Activated CD8-positive, alpha-beta T cell treated with anti-CD3 and anti-CD28 coated beads, Interleukin-2, amount 10 ng/mL, durations not matched to agents 7 days and 5 days (primary cell): ENCODE results near the gene PODXL2. TPM values are rescaled to one million over a fixed set of nuclear protein-coding genes. Genes with fewer than 3 reads are reported as not detected.

Source experiments
- ATAC-seq: fragments of 150-1000 bp; cut with Tn5 transposase; one replicate; pipeline ENCODE4 v1.10.0; 2021; ENCODE audit warnings: moderate library complexity
- CTCF ChIA-PET: fragments of 350-600 bp; sonication (Branson Sonifier 250); formaldehyde crosslinking; loops from one replicate; lab custom pipeline; 2021; ENCODE audit warnings: antibody characterized with exemption; lab: Charles Lee
- POLR2A ChIA-PET: fragments of 350-600 bp; sonication (Branson Sonifier 250); formaldehyde crosslinking; loops from one replicate; lab custom pipeline; 2021; ENCODE audit warnings: antibody characterized with exemption; lab: Charles Lee
- DNase-seq: peaks from one replicate; pipeline ENCODE4 v3.0.0-alpha.2; 2020
- H3K27ac Mint-ChIP-seq: one replicate; pipeline ENCODE4 v1.8.0; 2021; ENCODE audit warnings: mild to moderate bottlenecking, mixed read lengths
- H3K27me3 Mint-ChIP-seq: one replicate; pipeline ENCODE4 v1.8.0; 2021; ENCODE audit warnings: low read depth, mixed read lengths
- H3K36me3 Mint-ChIP-seq: one replicate; pipeline ENCODE4 v1.8.0; 2021; ENCODE audit warnings: low read depth, mixed read lengths
- H3K4me1 Mint-ChIP-seq: one replicate; pipeline ENCODE4 v1.8.0; 2021; ENCODE audit warnings: low read depth, mixed read lengths
- H3K4me3 Mint-ChIP-seq: one replicate; pipeline ENCODE4 v1.8.0; 2021; ENCODE audit warnings: mild to moderate bottlenecking, mixed read lengths
- H3K9me3 Mint-ChIP-seq: one replicate; pipeline ENCODE4 v1.8.0; 2022; ENCODE audit warnings: mixed read lengths; ENCODE audit not compliant: insufficient read depth
- total RNA-seq, 2 experiments: library from RNA; stranded (reverse); gene quantifications; one replicate each; pipeline ENCODE4 v1.2.3, GENCODE V29; 2021

The PODXL2 gene
- total RNA-seq, 2 experiments from 2014 or later = 1.3 to 1.7 TPM

GRCh38 chr3:127606086-127606805 lies 22.7 kb upstream of the PODXL2 start:
- peaks cover 77% of the 10 kb centered on the region for H3K36me3 Mint-ChIP-seq
- no peak for ATAC-seq
- CTCF ChIA-PET = interaction anchor here (2.4 kb wide), 1 partner anchor 31 kb away, joined by 5 read pairs; no protein-coding TSS in a partner anchor
- peak overlapping the region; percentile 15 for H3K27ac Mint-ChIP-seq
- H3K27me3 Mint-ChIP-seq = no peaks in the 10 kb centered on the region
- no peak for DNase-seq
- POLR2A ChIA-PET = interaction anchor here (1.1 to 2.5 kb wide), 2 partner anchors 8 to 17 kb away, joined by 3 to 16 read pairs; partner anchors contain the start of gene MCM2
- no peak overlapping the region for H3K4me3 Mint-ChIP-seq
- H3K9me3 Mint-ChIP-seq = no peaks in the 10 kb centered on the region
- peaks cover 36% of the 10 kb centered on the region for H3K4me1 Mint-ChIP-seq

- H3K9me3 Mint-ChIP-seq = no peaks in the 10 kb centered on the region
- ChIA-PET POLR2A (interaction anchor here (0.8 to 2.5 kb wide), 4 partner anchors 9 to 65 kb away, joined by 3 to 16 read pairs (median 3); partner anchors contain the start of genes MCM2 and TPRA1), CTCF (interaction anchor here (1.6 to 2.4 kb wide), 2 partner anchors 9 to 32 kb away, joined by 4 to 5 read pairs; partner anchors contain the start of gene MCM2)
- no peak overlapping the region for H3K4me3 Mint-ChIP-seq
- peaks cover 73% of the 10 kb centered on the region for H3K36me3 Mint-ChIP-seq
- DNase-seq (no peak), ATAC-seq (no peak)
- H3K4me1 Mint-ChIP-seq = peaks cover 28% of the 10 kb centered on the region
- no peak overlapping the region for H3K27ac Mint-ChIP-seq
- H3K27me3 Mint-ChIP-seq = no peaks in the 10 kb centered on the region
Measured at GRCh38 chr3:127606981-127607595, 21.9 kb upstream of the PODXL2 start.

- DNase-seq (no peak), ATAC-seq (no peak)
- CTCF ChIA-PET = interaction anchor here (1.6 to 2.4 kb wide), 2 partner anchors 10 to 32 kb away, joined by 4 to 5 read pairs; partner anchors contain the start of gene MCM2
- Mint-ChIP-seq H3K27ac (no peak overlapping the region), H3K9me3 (no peaks in the 10 kb centered on the region), H3K4me3 (no peak overlapping the region), H3K4me1 (peaks cover 23% of the 10 kb centered on the region), H3K36me3 (peaks cover 74% of the 10 kb centered on the region), H3K27me3 (no peaks in the 10 kb centered on the region)
- POLR2A ChIA-PET = interaction anchor here (0.8 to 3.4 kb wide), 5 partner anchors 9 to 64 kb away, joined by 3 to 16 read pairs (median 3); partner anchors contain the start of genes MCM2 and TPRA1
Measured at GRCh38 chr3:127607675-127608361, 21.2 kb upstream of the PODXL2 start.

DNA sequence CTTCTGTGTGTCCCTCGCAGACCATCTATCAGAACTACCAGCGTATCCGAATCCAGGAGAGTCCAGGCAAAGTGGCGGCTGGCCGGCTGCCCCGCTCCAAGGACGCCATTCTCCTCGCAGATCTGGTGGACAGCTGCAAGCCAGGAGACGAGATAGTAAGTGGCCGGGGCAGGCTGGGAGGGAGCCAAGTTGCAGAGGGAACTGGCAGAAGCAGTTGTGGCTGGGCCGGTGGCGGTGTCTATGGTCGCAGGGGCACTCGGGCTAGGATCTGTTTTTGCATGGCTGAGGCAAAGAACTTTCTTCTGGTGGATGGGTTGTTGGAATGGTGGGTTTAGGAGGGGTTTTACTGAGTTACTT lies 20.6 kb upstream of the PODXL2 start:
- peaks cover 22% of the 10 kb centered on the region for H3K4me1 Mint-ChIP-seq
- DNase-seq = no peak
- H3K9me3 Mint-ChIP-seq = no peaks in the 10 kb centered on the region
- H3K36me3 Mint-ChIP-seq = peaks cover 79% of the 10 kb centered on the region
- peak overlapping the region; percentile 9 for H3K27ac Mint-ChIP-seq
- no peak overlapping the region for H3K4me3 Mint-ChIP-seq
- POLR2A ChIA-PET = interaction anchor here (3.4 kb wide), 1 partner anchor 10 kb away, joined by 15 read pairs; the partner anchor contains the start of gene MCM2
- CTCF ChIA-PET = interaction anchor here (1.6 to 2.4 kb wide), 2 partner anchors 10 to 33 kb away, joined by 4 to 5 read pairs; partner anchors contain the start of gene MCM2
- H3K27me3 Mint-ChIP-seq = no peaks in the 10 kb centered on the region
- no peak for ATAC-seq

- POLR2A ChIA-PET = interaction anchor here (0.9 to 3.4 kb wide), 2 partner anchors 12 to 61 kb away, joined by 3 to 15 read pairs; partner anchors contain the start of gene MCM2
- CTCF ChIA-PET = interaction anchor here (1.5 kb wide), 1 partner anchor 35 kb away, joined by 9 read pairs; no protein-coding TSS in a partner anchor
Measured at GRCh38 chr3:127610105-127610504, 18.9 kb upstream of the PODXL2 start.

GRCh38 chr3:127611251-127611650 lies 17.7 kb upstream of the PODXL2 start:
- Mint-ChIP-seq H3K4me1 (peaks cover 42% of the 10 kb centered on the region), H3K27me3 (no peaks in the 10 kb centered on the region), H3K27ac (no peak overlapping the region), H3K9me3 (no peaks in the 10 kb centered on the region), H3K4me3 (no peak overlapping the region), H3K36me3 (peaks cover 85% of the 10 kb centered on the region)
- ATAC-seq (no peak), DNase-seq (no peak)
- ChIA-PET CTCF (interaction anchor here (0.9 to 1.5 kb wide), 3 partner anchors 11 to 36 kb away, joined by 3 to 9 read pairs (median 4); no protein-coding TSS in a partner anchor), POLR2A (interaction anchor here (0.9 to 3.4 kb wide), 2 partner anchors 13 to 60 kb away, joined by 3 to 15 read pairs; partner anchors contain the start of gene MCM2)

More at GRCh38 chr3:127610105-127610504, 18.9 kb upstream of the PODXL2 start:
- Mint-ChIP-seq H3K27me3 (no peaks in the 10 kb centered on the region), H3K27ac (no peak overlapping the region), H3K4me1 (peaks cover 31% of the 10 kb centered on the region), H3K36me3 (peaks cover 85% of the 10 kb centered on the region), H3K9me3 (no peaks in the 10 kb centered on the region), H3K4me3 (no peak overlapping the region)
- DNase-seq = no peak
- no peak for ATAC-seq

- POLR2A ChIA-PET = no interaction called here
- ATAC-seq (no peak), DNase-seq (no peak)
- Mint-ChIP-seq H3K4me1 (peaks cover 54% of the 10 kb centered on the region), H3K27me3 (no peaks in the 10 kb centered on the region), H3K27ac (no peak overlapping the region), H3K4me3 (no peak overlapping the region), H3K9me3 (no peaks in the 10 kb centered on the region), H3K36me3 (peaks cover 84% of the 10 kb centered on the region)
- CTCF ChIA-PET = no interaction called here
Measured at GRCh38 chr3:127612966-127613365, 16.0 kb upstream of the PODXL2 start.

- no peaks in the 10 kb centered on the region for H3K9me3 Mint-ChIP-seq
Measured at GRCh38 chr3:127613406-127613805, 15.6 kb upstream of the PODXL2 start.

GRCh38 chr3:127614928-127615589 lies 13.9 kb upstream of the PODXL2 start:
- Mint-ChIP-seq H3K27me3 (no peaks in the 10 kb centered on the region), H3K4me3 (no peak overlapping the region), H3K36me3 (peaks cover 84% of the 10 kb centered on the region), H3K27ac (peak overlapping the region; percentile 35), H3K4me1 (peaks cover 48% of the 10 kb centered on the region), H3K9me3 (no peaks in the 10 kb centered on the region)
- POLR2A ChIA-PET = no interaction called here
- CTCF ChIA-PET = no interaction called here
- no peak for ATAC-seq
- DNase-seq = no peak

More at GRCh38 chr3:127613406-127613805, 15.6 kb upstream of the PODXL2 start:
- no peak for DNase-seq
- ChIA-PET CTCF (no interaction called here), POLR2A (no interaction called here)
- Mint-ChIP-seq H3K4me3 (no peak overlapping the region), H3K36me3 (peaks cover 84% of the 10 kb centered on the region), H3K4me1 (peaks cover 55% of the 10 kb centered on the region), H3K27ac (peak overlapping the region; percentile 22), H3K27me3 (no peaks in the 10 kb centered on the region)
- ATAC-seq = no peak

DNA sequence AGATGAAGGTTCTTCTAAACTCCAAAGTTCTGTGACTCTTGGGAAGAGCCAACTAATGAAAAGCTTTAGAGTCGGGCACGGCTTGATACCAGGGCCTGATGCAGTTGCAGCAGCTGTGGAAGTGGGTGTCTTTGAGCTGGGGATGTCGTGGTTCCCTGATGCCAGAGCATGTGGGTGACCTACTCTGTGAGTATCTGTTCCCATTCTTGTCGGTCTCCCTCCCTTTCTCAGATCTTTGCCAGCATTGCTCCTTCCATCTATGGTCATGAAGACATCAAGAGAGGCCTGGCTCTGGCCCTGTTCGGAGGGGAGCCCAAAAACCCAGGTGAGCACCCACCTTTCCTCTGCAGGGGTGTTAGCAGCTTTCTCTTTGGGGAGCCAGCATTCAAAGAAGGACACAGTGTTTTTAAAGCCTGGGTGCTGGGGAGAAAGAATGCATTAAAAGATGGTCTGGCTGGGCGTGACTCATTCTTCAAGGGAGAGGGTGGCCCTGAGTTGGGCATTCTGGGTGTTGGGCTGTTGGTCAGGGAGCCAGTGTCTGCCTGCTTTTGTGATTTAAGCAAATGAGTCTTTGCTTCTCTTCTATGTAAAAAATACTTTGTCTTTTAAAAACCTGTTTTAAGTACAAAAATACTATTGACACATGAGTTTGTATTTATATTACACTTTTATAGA lies 13.2 kb upstream of the PODXL2 start:
- CTCF ChIA-PET = no interaction called here

More for the DNA sequence above, 13.2 kb upstream of the PODXL2 start:
- H3K9me3 Mint-ChIP-seq = no peaks in the 10 kb centered on the region
- DNase-seq (no peak), ATAC-seq (no peak)
- POLR2A ChIA-PET = no interaction called here
- no peak overlapping the region for H3K4me3 Mint-ChIP-seq
- H3K27ac Mint-ChIP-seq = no peak overlapping the region
- H3K4me1 Mint-ChIP-seq = peaks cover 45% of the 10 kb centered on the region
- H3K27me3 Mint-ChIP-seq = no peaks in the 10 kb centered on the region
- H3K36me3 Mint-ChIP-seq = peaks cover 83% of the 10 kb centered on the region
